NCI-H2171 (cell line): ENCODE measurements around the gene SYN1.
"Not testable (repeated sequence)": the region's sequence is repeated elsewhere in the genome, so short reads cannot be mapped to it uniquely, and the experiment has no call there.

Experiments used
- DNase-seq: peaks from one replicate; lab custom pipeline; 2025; lab: John Stamatoyannopoulos, UW

The SYN1 gene

DNA sequence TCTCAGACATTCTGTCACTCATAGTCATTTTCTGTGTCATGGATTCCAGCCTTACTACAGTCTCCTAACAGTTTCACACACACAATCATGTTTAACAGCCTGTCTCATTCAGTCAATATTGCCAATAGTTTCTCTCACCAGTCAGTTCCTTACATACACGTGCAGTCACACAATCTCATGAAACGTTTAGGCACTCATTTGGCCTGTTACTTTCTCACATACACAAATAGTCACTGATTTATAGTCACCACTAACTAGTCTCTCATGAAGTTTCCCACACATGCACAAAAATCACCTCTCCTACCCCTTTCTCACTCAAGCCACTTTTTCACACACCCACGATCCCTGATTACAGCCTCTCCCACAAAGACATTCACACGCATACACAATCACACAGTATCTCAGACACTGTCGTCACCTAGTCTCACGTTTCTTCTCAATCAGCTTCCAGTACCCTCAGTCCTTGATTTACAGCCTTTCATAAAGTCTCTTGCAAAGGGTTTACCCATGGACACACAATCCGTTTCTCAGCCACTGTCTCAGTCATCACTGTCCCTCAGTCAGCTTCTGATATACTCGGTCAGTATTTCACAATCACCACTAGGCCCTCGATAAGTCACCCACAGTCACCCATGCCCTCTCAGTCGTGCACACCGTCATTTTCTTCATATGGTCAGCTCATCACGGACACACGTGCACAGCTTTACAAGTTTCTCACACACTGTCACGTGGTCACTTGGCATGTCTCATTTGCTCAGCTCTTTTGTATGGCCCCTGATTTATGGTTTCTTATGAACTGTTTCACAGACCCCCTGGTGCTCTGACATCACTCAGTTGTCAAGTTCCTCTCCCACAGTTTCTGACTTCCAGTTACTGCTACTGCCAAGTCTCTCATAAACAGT lies 14.3 kb upstream of the SYN1 start:
- DNase-seq, result no peak

DNA sequence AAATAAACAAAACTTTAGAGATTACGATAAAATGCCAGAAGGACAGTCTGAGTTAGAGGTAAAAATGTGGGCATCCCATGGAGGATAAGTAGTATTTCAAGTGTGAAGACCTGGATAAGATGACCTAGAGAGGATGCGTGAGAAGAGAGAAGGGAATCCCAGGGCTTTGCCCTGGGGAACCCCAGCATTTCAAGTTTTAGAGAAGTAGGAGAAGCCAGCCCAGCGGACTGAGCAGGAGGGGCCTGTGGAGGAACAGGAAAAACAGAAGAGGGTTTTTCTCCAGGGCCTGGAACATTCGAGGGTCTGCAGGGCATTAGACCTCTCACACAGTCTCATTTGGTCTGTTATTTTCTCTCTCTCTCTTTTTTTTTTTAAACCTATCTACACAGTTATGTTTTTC lies 13.0 kb upstream of the SYN1 start:
- no peak for DNase-seq

DNA sequence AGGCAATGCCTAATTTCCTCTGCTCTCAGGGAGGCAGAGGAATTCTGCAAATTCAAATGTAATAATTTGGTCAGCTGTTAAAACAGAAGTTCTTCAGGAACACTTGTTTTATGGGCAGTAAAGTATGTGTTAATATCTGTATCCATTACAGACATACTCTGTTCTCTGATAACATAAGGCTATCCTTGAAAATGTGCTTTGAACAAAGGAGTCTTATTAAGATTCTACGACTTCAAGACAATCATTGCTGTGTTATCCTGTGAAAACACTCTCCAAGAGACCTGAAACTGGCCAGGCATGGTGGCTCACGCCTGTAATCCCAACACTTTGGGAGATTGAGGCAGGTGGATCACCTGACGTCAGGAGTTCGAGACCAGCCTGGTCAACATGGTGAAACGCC lies 12.0 kb upstream of the SYN1 start:
- no peak for DNase-seq

DNA sequence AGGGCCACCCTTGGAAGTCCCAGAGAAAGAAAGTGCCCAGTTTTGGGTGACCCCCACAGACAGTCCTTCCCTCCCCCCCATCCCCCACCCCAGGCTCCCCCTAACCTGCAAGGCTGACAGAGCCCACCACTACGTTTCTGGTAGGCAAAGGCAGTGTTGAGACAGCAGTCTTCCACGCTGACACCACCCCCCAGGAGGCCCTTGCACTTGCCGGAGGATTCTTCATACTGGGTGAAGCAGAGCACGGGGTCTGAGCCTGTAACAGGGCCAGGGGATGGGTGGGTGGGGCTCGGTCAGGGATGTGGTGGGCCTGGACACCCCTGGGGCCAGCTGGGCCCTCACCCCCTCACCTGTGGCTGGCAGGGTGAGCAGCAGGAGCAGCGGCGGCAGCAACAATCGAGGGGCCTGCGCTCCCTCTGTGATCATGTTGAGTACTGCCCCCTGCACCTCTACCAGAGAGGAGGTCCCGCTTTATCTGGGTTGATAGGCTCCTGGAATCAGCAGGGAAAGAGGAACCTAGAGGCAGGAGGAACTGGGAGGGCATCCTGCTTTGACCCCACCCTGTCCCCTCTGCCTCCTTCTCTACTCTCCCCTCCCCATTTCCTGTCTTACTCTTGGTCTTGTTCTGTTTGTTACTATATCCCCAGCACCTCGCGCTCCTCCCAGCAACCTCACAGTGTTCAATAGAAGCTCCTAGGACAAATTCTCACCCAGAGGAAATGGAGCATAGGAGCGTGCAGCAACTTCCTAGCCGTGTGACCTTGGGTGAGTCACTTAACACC lies 10.0 kb upstream of the SYN1 start, which contains the start of gene CFP:
Gene CFP, minus strand, starts transcription at position 512 of the 782 bp plus-strand sequence. Its CDS starts 86 bp downstream, at position 426.
- DNase-seq, result no peak

DNA sequence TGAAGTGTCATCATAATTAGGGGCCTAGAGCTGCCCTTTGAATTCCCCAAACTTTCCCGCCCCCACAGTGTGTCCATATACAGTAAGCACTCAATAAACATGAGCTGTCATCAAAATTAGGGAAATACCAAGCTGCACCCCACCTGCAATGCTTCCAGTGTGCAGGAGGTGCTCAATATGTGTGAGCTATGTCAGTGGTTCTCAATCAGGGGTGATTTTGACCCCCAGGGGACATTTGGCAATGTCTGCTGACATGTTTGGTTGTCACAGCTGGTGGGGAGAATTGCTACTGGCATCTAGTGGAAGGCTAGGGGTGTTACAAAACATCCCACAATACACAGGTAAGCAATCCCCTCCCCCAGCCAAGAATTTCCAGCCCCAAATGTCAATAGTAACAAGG lies 9.3 kb upstream of the SYN1 start:
- no peak for DNase-seq

DNA sequence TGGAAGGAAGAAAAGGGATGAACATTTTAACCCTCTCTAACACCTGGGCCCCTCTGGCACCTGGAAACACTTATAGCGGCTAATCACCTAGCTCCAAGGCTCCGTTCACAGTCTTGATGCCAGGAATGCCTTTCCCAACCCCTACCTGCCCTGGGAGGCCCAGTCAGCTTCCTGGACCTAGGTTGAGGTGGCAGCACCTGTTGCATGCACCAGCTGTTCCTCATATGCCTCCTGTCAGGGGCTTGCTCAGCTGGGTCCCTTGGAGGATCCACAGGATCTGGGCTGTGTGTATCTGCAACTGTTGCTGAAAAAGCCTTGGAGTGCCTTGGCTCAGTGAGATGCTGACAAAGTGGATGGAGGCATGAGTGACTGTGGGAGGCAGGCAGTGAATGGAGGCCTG lies 5.7 kb upstream of the SYN1 start:
- DNase-seq, result no peak

DNA sequence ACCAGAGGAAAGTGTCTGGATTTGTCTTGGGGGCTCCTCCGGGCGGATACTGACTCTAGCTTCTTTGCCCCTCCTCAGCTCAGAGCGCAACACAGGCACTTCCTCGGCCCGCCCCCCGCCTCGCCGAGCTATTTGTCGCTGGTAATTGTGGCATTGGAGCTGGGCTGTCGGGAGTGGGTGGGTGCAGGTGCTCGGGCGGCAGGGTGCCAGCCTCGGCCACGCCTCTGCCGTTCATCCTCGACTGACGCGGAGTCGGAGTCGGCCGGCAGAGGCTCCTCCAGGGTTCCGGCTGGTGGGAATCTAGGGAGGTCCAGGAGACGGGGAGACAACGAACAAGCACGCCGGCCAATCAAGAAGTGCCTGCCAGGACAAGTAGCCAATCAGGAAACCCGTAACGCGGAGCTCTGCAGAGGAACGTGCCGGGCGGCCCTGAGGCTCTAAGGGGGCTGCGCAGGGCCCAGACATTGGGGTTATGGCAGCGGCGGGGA lies 3.9 kb upstream of the SYN1 start:
- DNase-seq, result peak; percentile 81

DNA sequence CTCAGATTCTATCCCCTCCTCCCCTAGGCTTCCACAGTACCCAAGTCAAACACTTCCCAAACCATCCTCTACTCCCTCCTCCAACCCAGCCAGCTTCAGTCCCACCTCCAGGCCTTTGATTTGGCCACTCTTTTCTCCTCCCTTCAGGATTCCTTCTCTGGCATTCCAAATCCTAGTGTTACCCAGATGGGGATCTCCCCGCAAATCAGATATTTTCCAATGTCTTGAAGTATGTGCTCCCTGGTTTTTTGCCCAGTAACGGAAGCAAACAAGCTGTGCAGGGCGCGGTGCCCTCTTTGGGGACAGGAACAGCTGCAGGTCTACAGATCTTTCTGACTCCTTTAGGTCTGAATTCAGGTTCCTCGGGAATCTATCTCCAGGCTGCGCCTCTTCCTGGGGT lies 2.2 kb upstream of the SYN1 start:
- DNase-seq, result no peak

DNA sequence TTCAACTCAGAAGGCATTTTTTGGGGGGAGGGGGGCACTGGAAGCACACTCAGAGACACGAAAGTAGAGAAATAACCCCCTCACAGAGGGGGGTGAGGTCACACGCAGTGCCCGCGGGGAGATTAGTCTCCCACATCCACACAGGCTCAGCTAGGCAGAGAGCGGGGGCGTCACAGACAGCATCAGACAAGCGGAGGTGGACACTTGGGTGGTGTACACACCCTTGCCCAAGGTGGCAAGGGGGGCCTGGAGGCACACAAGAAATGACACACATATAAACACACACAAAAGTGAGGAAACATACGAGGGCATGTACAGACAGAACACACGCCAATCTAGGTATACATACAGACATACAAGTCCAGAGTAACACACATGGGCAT lies 637 bp upstream of the SYN1 start:
- no peak for DNase-seq

DNA sequence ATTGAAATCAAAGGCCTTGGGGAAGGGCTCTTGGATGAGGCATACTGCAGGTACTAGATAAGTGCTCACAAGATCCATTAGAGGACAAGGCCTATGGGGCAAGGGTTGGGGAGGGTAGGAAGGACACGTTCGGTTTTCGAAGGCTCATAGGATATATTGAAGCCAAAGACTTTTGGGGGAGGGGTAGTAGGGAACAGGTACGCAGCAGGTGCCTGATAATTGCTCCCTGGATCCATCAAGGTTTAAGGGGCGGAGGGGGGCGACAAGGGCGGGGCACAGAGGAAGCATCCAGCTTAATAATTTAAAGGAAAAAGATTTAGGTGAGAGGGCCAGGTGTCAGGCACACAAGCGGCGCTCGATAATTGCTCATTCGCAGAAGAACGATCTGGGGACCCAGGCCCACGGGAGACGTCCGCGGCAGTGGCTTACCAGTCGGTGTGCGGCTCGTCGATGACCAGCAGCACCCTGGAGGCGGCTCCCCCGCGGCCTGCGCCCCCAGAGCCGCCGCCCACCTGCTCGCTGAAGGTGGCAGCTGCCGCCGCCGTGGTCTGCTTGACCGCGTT lies 653 bp downstream of the SYN1 start:
- no peak for DNase-seq

DNA sequence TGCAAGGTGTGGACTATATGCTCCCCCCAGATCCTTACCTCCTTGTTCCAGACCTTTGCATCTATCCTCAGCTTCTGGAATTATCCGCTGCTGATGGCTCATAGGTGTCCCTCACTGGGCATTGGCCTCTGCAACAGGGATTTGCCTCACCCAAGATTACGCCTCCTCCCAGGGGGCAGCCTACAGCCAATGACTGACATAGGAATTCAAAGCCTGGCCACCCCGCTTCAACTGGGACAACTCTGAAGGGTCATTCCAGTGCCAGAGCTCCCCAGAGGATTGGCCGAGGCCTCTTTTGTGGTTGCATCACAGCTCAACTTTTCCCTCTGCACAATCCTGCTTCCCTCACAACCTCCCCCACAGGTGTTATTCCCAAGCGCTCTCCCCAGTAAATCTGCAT lies 5.0 kb downstream of the SYN1 start:
- DNase-seq, result no peak

DNA sequence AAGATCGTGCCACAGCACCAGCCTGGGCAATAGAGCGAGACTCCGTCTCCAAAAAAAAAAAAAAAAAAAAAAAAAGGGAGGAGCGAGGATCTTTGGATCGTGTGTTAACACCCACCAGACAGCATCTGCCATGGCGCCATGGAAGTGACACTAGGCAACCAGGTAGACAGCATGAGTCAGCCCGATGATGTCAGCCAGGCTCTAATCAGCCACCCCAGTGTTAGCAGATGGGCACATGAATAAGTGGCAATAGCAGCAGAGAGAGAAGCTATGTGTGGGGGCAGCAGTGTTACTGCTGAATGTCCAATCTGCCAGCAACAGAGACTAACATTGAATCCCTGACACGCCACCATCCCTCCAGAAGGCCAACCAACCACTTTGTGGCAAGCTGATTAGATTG lies 6.6 kb downstream of the SYN1 start:
- peak; percentile 32 for DNase-seq

DNA sequence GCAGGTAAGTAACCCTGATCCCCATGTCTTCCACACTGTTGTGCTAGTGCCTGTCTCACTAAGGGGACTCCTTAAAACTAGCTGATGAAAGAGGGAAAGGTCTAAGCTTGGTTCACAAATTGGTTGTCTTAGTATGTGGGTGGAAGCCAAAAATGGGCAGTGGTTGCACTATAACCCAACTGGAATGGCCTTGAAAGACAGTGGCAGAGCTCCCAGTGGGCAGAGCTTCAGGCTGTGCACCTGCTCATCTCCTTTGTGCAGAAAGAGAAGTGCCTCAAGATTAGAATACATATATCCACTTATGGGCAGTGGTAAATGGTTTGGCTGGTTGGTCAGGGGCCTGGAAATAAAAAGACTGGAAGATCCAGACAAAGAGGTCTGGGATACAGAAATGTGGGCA lies 7.2 kb downstream of the SYN1 start:
- DNase-seq, result no peak

DNA sequence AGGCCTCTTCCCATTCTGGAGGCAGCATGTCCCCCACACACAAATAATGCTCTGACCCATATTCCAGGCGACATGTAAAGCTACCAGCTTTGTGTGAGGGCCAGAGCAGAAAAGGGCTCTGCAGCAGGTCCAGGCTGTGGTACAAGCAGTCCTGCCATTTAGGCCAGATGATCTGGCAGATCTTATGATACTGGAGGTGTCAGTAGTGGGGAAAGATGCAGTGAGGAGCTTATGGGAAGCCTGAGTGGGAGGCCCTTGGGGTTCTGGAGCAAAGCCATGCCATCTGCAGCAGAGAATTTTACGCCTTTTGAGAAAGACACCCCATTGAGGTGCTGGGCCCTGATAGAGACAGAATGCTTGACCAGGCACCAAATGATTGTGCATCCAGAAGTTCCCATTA lies 7.7 kb downstream of the SYN1 start:
- DNase-seq, result no peak

DNA sequence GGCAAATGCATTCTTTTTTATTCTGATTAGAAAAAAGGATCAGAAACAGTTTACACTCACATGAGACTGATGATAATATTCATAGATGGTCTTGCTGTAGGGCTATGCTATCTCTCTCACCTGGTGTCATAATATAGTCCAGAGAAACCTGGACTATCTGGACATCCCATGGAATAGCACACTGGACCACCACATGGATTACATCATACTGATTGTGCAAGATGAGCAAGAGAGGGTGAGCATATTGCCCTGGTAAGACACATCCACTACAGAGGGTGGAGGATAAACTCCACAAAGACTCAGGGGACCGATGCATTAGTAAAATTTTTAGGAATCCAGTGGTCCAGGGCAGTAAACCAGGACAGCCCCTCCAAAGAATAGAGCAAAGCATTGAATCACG lies 8.2 kb downstream of the SYN1 start:
- DNase-seq, result no peak

DNA sequence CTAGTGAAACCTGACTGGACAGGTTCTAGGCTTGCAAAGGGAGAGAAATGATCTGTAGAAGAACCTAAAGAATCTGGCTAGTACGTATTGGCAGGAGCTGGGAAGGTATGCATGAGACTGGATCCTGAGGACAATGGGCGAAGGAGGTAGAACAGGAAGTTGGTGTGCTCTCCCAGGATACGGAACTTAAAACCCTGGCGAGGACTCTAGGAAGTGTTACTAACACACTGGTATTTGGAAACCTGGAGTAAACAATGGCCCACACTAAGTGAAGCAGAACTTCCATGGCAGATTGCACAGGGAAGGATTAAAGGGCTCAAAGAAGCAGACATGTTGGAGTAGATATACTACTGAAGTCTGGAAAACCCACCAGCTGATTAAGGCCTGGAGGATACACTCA lies 9.1 kb downstream of the SYN1 start:
- DNase-seq, result no peak

DNA sequence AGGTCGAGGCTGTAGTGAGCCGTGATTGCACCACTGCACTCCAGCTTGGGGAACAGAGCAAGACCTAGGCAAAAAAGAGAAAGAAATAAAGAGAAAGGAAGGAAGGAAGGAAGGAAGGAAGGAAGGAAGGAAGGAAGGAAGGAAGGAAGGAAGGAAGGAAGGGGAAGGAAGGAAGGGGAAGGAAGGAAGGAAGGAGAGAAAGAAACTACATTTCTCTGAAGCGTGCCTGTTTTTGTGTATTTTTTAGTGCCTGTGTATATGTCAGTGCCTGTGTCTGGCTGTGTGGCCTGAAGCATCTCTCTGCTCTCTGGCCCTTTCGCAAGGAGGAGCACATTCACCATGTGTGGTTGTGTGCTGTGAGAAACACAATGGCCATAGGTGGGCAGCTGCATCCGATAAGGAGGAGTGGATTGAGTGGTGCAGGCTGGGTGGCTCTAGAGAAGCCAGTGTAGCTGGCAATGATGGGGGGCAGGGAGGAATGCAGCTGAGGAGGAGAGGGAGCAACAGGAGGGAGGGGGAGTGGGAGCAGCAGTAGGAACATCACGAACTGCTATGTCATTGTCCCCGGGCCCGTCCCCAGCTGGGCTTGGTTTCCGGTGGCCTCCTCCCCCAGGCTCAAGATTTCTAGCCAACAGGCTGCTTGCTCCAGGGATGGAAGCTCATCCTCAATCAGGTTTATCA lies 11.4 kb downstream of the SYN1 start:
- DNase-seq, result no peak

DNA sequence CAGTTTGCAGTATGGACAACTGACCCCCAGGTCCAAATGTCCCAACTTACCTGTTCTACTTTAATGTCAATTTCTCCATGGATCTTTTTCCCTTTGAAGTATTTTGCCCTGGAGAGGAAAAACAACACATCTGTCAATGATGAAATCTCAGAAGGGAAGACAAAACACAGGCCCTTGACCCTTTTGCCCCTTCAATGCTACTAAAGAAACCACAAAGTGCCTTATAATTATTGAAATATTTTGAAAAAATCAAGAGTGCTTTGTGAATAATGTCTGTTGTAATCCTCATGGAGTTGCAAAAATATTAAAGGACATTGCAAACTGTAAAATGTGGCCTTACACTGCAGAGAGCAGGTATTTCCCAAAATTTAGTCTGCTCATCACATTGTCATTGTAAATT lies 12.6 kb downstream of the SYN1 start:
- DNase-seq, result no peak

DNA sequence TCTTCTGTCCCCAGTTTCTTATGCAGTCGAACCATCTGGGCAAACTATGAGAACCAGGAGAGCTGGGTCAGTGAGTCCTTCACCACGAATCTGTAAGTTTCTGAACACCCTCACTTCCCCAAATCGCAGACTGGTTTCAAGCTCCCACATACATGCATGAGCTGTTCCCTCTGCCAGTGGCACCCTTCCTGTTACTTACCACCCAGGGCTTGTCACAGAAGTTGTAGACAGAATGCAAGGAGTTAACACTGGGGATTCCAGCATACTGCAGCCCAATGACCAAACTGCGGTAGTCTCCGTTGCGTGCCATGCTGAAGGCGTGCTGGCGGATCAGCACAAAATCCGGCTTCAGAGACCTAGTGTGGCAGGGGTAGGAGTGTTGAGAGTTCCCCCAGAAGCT lies 14.6 kb downstream of the SYN1 start:
- DNase-seq, result no peak

DNA sequence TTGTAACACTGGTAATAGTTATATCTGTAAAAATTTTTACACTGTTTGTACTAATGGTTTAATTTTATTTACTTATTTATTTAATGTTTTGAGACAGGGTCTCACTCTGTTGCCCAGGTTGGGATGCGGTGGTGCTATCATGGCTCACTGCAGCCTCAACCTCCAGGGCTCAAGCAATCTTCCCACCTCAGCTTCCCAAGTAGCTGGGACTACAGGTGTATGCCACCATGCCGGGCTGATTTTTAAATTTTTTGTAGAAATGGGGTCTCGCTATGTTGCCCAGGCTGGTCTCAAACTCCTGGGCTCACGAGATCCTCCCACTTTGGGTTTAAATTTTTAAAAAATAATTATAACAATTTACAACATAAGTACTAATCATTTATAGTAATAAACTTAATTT lies 16.5 kb downstream of the SYN1 start:
- DNase-seq, result not testable (repeated sequence)

DNA sequence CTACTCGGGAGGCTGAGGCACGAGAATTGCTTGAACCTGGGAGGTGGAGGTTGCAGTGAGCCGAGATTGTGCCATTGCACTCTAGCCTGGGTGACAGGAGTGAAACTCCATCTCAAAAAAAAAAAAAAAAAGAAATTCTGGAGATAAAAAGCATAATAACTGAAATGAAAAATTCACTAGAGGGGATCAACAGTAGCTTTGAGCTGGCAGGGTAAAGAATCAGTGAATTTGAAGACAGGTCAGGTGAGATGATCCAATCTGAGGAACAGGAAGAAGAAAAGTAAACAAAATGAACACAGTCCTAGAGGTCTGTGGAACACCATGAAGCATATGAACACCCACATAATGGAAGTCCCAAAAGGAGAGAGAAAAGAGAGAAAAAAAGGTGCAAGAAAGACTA lies 22.4 kb downstream of the SYN1 start:
- DNase-seq, result no peak

DNA sequence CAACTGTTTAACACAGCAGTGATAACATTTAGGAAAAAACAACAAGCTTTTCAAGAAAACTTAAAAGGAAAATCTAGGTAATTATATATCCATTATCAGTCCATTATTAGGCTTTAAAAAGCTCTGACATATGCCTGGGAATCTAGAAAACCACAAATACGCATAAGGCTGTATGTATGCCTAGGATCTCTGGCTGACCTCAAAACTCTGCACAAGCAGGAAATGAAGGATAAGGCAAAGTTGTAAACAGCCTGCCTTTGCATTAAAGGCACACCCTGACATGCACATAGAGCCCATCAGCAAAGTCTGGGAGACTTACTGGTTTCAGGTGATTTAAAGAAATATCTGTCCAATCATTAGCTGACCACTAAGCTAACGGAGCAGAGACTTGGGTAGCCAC lies 23.4 kb downstream of the SYN1 start:
- no peak for DNase-seq
